ENCODE data around the gene WDR88. TPM values are rescaled to one million over a fixed set of nuclear protein-coding genes. Genes with fewer than 3 reads are reported as not detected.
"Not testable (repeated sequence)": the region's sequence is repeated elsewhere in the genome, so short reads cannot be mapped to it uniquely, and the experiment has no call there.

The WDR88 gene
- total RNA-seq, 1 experiment from 2014 or later: 0.20 TPM

GRCh38 chr19:33125929-33126388, 6.0 kb upstream of the WDR88 start:
- no peak overlapping the region for H3K4me3 Mint-ChIP-seq (ENCODE audit: unreplicated experiment)
- DNase-seq: peak in 1 of 2 experiments; percentile 66
- no peak overlapping the region for H3K27ac Mint-ChIP-seq (ENCODE audit: unreplicated experiment)
- H3K4me1 Mint-ChIP-seq (ENCODE audit: low read depth, unreplicated experiment): peaks cover 10% of the 10 kb centered on the region
- no peaks in the 10 kb centered on the region for H3K9me3 ChIP-seq
- H3K4me1 ChIP-seq: peaks cover 8% of the 10 kb centered on the region
- BruUV-seq (replicated peaks): no TSS peak
- H3K27me3 Mint-ChIP-seq (ENCODE audit: insufficient read depth, unreplicated experiment): no peaks in the 10 kb centered on the region
- ChIA-PET CTCF (interaction anchor here (2.2 kb wide), 1 partner anchor 58 kb away, joined by 17 read pairs; no protein-coding TSS in a partner anchor), POLR2A (no interaction called here)
- no peaks in the 10 kb centered on the region; the same call in 1 of the 2 replicates for H3K36me3 ChIP-seq (ENCODE audit: control insufficient read depth, insufficient read depth, low read length)
- no peaks in the 10 kb centered on the region for H3K9me3 Mint-ChIP-seq (ENCODE audit: unreplicated experiment)
- H3K4me3 ChIP-seq (ENCODE audit: low read depth, low read length): no peak overlapping the region
- intact Hi-C loops (cut with micrococcal nuclease; ENCODE audit: unreplicated experiment): loop anchor here (1.0 to 5.0 kb wide), 4 partner anchors 51 to 281 kb away; no protein-coding TSS in a partner anchor
- H3K27me3 ChIP-seq (replicated peaks; ENCODE audit: control insufficient read depth, insufficient read depth, low read length): no peaks in the 10 kb centered on the region
- peak; percentile 88 to 91 for TF ChIP-seq CTCF (IDR thresholded peaks at IDR 0.05; ENCODE audit: insufficient read depth in 1 of 2, low read depth in 1 of 2, low read length in 1 of 2, severe bottlenecking in 1 of 2, unreplicated experiment in 1 of 2)
- peaks cover 83% of the 10 kb centered on the region for H3K36me3 Mint-ChIP-seq (ENCODE audit: insufficient read depth, unreplicated experiment)

GRCh38 chr19:33126712-33127111, 5.2 kb upstream of the WDR88 start:
- POLR2A ChIA-PET; H3K4me1 Mint-ChIP-seq (ENCODE audit: low read depth, unreplicated experiment); H3K27ac Mint-ChIP-seq (ENCODE audit: unreplicated experiment); H3K4me3 ChIP-seq (ENCODE audit: low read depth, low read length); H3K36me3 ChIP-seq (ENCODE audit: control insufficient read depth, insufficient read depth, low read length); H3K9me3 ChIP-seq; BruUV-seq (replicated peaks); H3K4me1 ChIP-seq; H3K4me3 Mint-ChIP-seq (ENCODE audit: unreplicated experiment); H3K9me3 Mint-ChIP-seq (ENCODE audit: unreplicated experiment); DNase-seq; H3K27me3 ChIP-seq (replicated peaks; ENCODE audit: control insufficient read depth, insufficient read depth, low read length); H3K27me3 Mint-ChIP-seq (ENCODE audit: insufficient read depth, unreplicated experiment): not testable (repeated sequence)
- intact Hi-C loops (cut with micrococcal nuclease; ENCODE audit: unreplicated experiment): loop anchor here (1.0 to 5.0 kb wide), 4 partner anchors 50 to 281 kb away; no protein-coding TSS in a partner anchor
- H3K36me3 Mint-ChIP-seq (ENCODE audit: insufficient read depth, unreplicated experiment): peaks cover 84% of the 10 kb centered on the region
- CTCF ChIA-PET: interaction anchor here (1.2 kb wide), 1 partner anchor 49 kb away, joined by 3 read pairs; no protein-coding TSS in a partner anchor

DNA sequence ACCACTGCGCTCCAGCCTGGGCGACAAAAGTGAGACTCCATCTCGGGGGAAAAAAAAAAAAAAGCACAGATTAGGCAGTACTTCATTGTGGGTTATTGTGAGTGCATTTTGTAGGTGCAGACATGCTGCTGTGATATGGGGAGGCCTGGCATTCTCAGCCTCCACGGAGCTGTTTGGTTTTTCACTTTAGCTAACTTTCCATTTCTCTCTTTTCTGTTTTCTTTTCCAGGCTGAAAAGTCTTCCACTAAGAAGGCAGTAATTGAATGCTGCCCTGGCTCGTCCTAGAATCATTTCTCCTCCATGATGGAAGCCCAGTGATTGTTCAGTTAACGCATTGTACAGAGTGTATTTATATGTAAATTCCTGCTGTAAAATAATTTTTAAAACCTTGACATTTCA, 2.0 kb upstream of the WDR88 start:
- no peak overlapping the region for H3K27ac Mint-ChIP-seq (ENCODE audit: unreplicated experiment)
- POLR2A ChIA-PET: no interaction called here
- no peak overlapping the region for H3K4me3 Mint-ChIP-seq (ENCODE audit: unreplicated experiment)
- Histone ChIP-seq H3K36me3 (ENCODE audit: control insufficient read depth, insufficient read depth, low read length) (peaks cover 2% of the 10 kb centered on the region), H3K4me3 (ENCODE audit: low read depth, low read length) (no peak overlapping the region), H3K9me3 (no peaks in the 10 kb centered on the region), H3K27me3 (replicated peaks; ENCODE audit: control insufficient read depth, insufficient read depth, low read length) (no peaks in the 10 kb centered on the region), H3K4me1 (0 out of 2 replicates have a peak, but pooled peaks cover under 1% of the 10 kb centered on the region)
- TF ChIP-seq CTCF (IDR thresholded peaks at IDR 0.05; ENCODE audit: insufficient read depth in 1 of 2, low read depth in 1 of 2, low read length in 1 of 2, severe bottlenecking in 1 of 2, unreplicated experiment in 1 of 2): no peak
- H3K4me1 Mint-ChIP-seq (ENCODE audit: low read depth, unreplicated experiment): peaks cover 4% of the 10 kb centered on the region
- no peaks in the 10 kb centered on the region for H3K9me3 Mint-ChIP-seq (ENCODE audit: unreplicated experiment)
- intact Hi-C loops (cut with micrococcal nuclease; ENCODE audit: unreplicated experiment): loop anchor here (5.0 kb wide), 1 partner anchor 277 kb away; no protein-coding TSS in a partner anchor
- H3K27me3 Mint-ChIP-seq (ENCODE audit: insufficient read depth, unreplicated experiment): no peaks in the 10 kb centered on the region
- CTCF ChIA-PET: interaction anchor here (0.7 kb wide), 1 partner anchor 186 kb away, joined by 4 read pairs; no protein-coding TSS in a partner anchor
- H3K36me3 Mint-ChIP-seq (ENCODE audit: insufficient read depth, unreplicated experiment): peaks cover 62% of the 10 kb centered on the region
- no peak for DNase-seq
- no TSS peak for BruUV-seq (replicated peaks)

Measured in Caco-2 (cell line).